Activated CD8-positive, alpha-beta T cell treated with anti-CD3 and anti-CD28 coated beads, Interleukin-2, amount 10 ng/mL, durations not matched to agents 7 days and 5 days (primary cell): Measurements from ENCODE around the gene CRYBB2. TPM values are rescaled to one million over a fixed set of nuclear protein-coding genes. Genes with fewer than 3 reads are reported as not detected.

ENCODE experiments used
- ATAC-seq: fragments of 150-1000 bp; cut with Tn5 transposase; one replicate; pipeline ENCODE4 v1.10.0; 2021; ENCODE audit warnings: moderate library complexity
- CTCF ChIA-PET: fragments of 350-600 bp; sonication (Branson Sonifier 250); formaldehyde crosslinking; loops from one replicate; lab custom pipeline; 2021; ENCODE audit warnings: antibody characterized with exemption; lab: Charles Lee
- POLR2A ChIA-PET: fragments of 350-600 bp; sonication (Branson Sonifier 250); formaldehyde crosslinking; loops from one replicate; lab custom pipeline; 2021; ENCODE audit warnings: antibody characterized with exemption; lab: Charles Lee
- DNase-seq: peaks from one replicate; pipeline ENCODE4 v3.0.0-alpha.2; 2020
- H3K27ac Mint-ChIP-seq: one replicate; pipeline ENCODE4 v1.8.0; 2021; ENCODE audit warnings: mild to moderate bottlenecking, mixed read lengths
- H3K27me3 Mint-ChIP-seq: one replicate; pipeline ENCODE4 v1.8.0; 2021; ENCODE audit warnings: low read depth, mixed read lengths
- H3K36me3 Mint-ChIP-seq: one replicate; pipeline ENCODE4 v1.8.0; 2021; ENCODE audit warnings: low read depth, mixed read lengths
- H3K4me1 Mint-ChIP-seq: one replicate; pipeline ENCODE4 v1.8.0; 2021; ENCODE audit warnings: low read depth, mixed read lengths
- H3K4me3 Mint-ChIP-seq: one replicate; pipeline ENCODE4 v1.8.0; 2021; ENCODE audit warnings: mild to moderate bottlenecking, mixed read lengths
- H3K9me3 Mint-ChIP-seq: one replicate; pipeline ENCODE4 v1.8.0; 2022; ENCODE audit warnings: mixed read lengths; ENCODE audit not compliant: insufficient read depth
- total RNA-seq, 2 experiments: library from RNA; stranded (reverse); gene quantifications; one replicate each; pipeline ENCODE4 v1.2.3, GENCODE V29; 2021

CRYBB2 gene
- total RNA-seq, 2 experiments from 2014 or later: not detected

DNA sequence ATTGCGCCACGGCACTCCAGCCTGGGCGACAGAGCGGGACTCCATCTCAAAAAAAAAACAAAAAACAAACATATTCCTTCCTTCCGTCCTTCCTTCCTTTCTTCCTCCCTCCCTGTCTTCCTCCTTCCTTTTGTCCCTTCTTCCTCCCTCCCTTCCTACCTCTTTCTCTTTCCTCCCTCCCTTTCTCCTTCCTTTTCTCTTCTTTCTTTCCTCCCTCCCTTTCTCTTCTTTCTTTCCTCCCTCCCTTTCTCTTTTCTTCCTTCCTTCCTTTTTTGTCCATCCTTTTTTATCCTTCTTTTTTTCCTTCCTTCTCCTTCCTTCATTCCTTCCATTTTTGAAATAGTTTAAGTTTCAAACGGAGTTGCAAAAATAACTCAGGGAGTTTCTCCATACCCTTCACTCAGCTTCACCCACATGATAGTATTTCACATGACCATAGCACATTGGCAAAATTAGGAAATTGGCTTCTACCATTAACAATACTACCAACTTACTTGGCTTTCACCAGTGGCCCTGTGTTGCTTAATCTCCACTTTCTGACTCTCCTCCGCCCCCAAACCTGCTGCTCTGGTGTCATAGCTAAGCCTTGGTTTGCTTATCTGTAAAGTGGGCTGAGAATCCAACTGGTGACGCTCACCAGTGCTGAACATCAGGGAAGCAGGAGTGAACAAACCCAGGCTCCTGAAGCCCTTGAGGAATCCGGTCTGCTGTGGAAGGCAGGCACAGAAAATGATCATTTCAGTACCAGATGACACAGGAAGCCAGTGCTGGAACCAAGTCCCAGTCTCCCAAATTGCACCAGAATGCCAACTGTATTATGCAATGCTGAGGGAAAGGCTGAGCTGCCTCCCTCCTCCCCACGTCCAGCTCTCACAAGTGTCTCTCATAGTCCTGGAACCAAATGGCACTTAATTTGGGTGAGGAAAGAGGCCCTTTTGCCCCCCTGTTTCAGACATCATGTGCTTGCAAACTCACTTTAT, 37.0 kb upstream of the CRYBB2 start:
- DNase-seq (no peak), ATAC-seq (no peak)
- Mint-ChIP-seq H3K36me3 (peaks cover 18% of the 10 kb centered on the region), H3K4me1 (no peaks in the 10 kb centered on the region), H3K27me3 (no peaks in the 10 kb centered on the region), H3K27ac (no peak overlapping the region), H3K9me3 (peaks cover 8% of the 10 kb centered on the region), H3K4me3 (no peak overlapping the region)
- ChIA-PET CTCF (no interaction called here), POLR2A (no interaction called here)

DNA sequence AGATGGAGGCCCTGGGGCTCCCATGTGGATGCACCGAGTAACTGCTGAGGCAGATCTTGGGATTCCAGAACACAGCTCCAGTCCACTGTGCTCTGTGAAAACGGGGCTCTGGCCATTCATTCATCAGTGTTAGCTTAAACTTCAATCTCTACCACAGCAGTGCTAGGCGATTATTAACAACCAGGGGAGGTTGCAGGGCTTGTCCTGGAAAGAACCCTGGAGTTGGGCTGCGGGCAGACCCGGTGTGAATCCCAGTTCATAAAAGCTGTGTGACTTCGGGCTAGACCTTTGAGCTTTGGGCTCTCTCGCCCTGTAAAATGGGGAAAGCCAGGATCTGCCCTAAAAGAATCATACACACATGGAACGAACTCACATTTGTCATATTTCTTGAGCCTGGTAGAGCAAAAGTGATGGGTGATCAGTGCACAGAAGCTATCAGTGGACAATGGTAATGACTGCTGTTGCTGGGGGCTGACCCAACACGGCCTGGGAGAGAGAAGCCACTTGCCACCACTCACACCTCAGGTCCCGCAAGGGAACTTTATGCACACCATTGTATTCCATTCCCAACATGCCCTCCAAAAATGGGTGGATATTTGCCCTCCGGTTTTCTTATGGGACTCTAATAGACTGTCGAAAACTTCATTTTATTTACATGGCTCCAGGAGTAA, 35.4 kb upstream of the CRYBB2 start:
- H3K36me3 Mint-ChIP-seq: peaks cover 16% of the 10 kb centered on the region
- CTCF ChIA-PET: interaction anchor here (1.1 kb wide), 1 partner anchor 18 kb away, joined by 3 read pairs; no protein-coding TSS in a partner anchor

DNA sequence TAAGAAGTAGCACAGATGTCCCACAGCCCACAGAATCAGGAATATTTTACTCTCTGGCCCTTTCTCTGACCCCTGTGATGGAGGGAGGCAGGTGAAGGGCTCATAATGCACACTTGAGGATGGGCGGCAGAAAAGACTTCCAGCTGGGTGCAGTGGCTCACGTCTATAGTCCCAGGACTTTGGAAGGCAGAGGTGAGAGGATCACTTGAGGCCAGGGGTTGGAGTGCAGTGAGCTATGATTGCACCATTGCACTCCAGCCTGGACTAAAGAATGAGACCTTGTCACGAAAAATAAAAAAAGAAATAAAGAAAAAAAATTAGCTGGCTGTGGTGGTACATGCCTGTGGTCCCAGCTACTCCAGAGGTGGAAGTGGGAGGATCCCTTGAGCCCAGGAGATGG, 33.3 kb upstream of the CRYBB2 start:
- Mint-ChIP-seq H3K27ac (no peak overlapping the region), H3K36me3 (peaks cover 7% of the 10 kb centered on the region), H3K27me3 (no peaks in the 10 kb centered on the region), H3K9me3 (no peaks in the 10 kb centered on the region), H3K4me1 (no peaks in the 10 kb centered on the region), H3K4me3 (no peak overlapping the region)
- DNase-seq: no peak
- POLR2A ChIA-PET: no interaction called here
- CTCF ChIA-PET: interaction anchor here (0.9 kb wide), 1 partner anchor 16 kb away, joined by 4 read pairs; no protein-coding TSS in a partner anchor
- ATAC-seq: no peak

More for the DNA sequence above, 35.4 kb upstream of the CRYBB2 start:
- no peak overlapping the region for H3K4me3 Mint-ChIP-seq
- no peaks in the 10 kb centered on the region for H3K27me3 Mint-ChIP-seq
- H3K4me1 Mint-ChIP-seq: no peaks in the 10 kb centered on the region
- peaks cover 8% of the 10 kb centered on the region for H3K9me3 Mint-ChIP-seq
- peak overlapping the region; percentile 33 for H3K27ac Mint-ChIP-seq
- POLR2A ChIA-PET: no interaction called here
- no peak for ATAC-seq
- DNase-seq: no peak

DNA sequence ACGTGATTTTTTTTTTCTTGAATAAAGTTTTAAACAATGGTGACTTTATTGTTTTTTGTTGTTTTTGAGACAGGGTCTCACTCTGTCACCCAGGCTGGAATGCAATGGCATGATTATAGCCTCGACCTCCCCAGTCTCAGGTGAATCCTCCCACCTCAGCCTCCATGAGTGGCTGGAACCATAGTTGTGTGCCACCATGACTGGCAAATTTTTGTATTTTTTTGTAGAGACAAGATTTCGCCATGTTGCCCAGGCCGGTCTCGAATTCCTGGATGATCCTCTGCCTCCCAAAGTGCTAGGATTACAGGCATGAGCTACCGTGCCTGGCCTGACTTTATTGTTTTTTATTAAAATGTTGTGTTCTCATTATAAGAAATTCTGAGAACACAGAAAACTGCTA, 32.0 kb upstream of the CRYBB2 start:
- Mint-ChIP-seq H3K9me3 (no peaks in the 10 kb centered on the region), H3K27ac (no peak overlapping the region), H3K27me3 (no peaks in the 10 kb centered on the region), H3K4me1 (no peaks in the 10 kb centered on the region), H3K36me3 (no peaks in the 10 kb centered on the region), H3K4me3 (no peak overlapping the region)
- ChIA-PET POLR2A (no interaction called here), CTCF (interaction anchor here (1.4 kb wide), 1 partner anchor 15 kb away, joined by 3 read pairs; no protein-coding TSS in a partner anchor)
- ATAC-seq (no peak), DNase-seq (no peak)

DNA sequence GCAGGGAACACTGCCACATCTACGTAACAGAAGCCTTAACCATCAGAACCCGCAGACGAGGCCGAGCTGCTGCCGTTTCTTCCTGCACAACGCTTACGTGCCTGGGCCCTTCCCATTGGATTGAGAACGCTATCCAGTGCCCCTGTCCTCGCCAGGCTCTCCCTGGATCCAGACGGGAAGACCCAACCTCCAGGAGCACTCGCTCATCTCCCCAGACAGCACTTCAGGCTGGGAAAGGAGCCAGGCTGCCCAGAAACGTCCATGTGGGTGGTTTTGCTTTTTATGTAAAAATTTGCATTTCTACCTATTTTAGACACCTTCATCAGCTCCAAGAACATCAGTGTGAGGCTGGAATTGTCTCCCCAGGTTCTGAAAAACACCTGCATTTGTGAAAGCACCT, 27.0 kb upstream of the CRYBB2 start:
- Mint-ChIP-seq H3K27ac (no peak overlapping the region), H3K4me3 (no peak overlapping the region), H3K9me3 (no peaks in the 10 kb centered on the region), H3K4me1 (no peaks in the 10 kb centered on the region), H3K36me3 (no peaks in the 10 kb centered on the region), H3K27me3 (no peaks in the 10 kb centered on the region)
- ATAC-seq (no peak), DNase-seq (no peak)
- CTCF ChIA-PET: interaction anchor here (1.5 kb wide), 1 partner anchor 10 kb away, joined by 4 read pairs; no protein-coding TSS in a partner anchor
- POLR2A ChIA-PET: no interaction called here

DNA sequence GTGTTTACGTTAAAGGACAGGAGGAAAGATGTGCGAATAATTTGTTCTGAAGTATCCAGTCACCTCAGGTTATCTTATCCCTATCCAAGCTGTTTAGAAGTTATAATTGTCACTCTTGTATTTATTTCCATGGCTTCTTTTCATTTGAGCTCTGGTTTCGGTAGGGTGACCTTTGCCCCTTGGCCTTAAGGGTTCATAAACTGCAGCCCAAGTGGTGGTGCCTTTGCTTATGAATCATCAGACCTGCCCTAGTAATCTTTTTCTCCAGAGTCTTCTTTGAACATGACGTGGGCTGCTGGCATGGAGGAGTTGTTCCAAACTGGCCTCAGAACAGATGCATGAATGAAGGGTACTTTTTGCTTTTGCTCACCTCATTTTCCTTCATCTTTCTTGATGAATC, 26.3 kb upstream of the CRYBB2 start:
- Mint-ChIP-seq H3K36me3 (no peaks in the 10 kb centered on the region), H3K9me3 (no peaks in the 10 kb centered on the region)

DNA sequence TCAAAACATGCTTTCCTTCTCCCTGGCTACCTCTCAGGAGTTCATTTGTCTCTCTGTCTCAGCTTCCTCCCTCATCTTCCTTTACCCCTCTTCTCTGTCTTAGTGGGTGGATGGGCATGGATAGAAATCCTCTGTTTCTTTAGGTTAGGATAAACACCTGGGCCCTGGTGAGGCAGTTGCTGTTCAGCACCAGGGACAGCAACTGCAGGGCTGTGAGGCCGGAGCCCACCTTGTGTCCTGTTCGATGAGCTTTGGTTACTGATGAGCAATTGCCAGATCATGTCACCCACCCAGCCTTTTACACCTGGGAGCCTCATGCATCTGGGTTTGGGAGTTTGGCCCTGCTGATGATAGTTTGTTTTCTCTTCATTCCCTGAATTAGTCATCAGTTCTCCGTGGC, 25.9 kb upstream of the CRYBB2 start:
- H3K27me3 Mint-ChIP-seq: no peaks in the 10 kb centered on the region
- H3K4me3 Mint-ChIP-seq: no peak overlapping the region
- no peaks in the 10 kb centered on the region for H3K36me3 Mint-ChIP-seq
- H3K4me1 Mint-ChIP-seq: no peaks in the 10 kb centered on the region
- H3K9me3 Mint-ChIP-seq: no peaks in the 10 kb centered on the region
- CTCF ChIA-PET: interaction anchor here (1.5 kb wide), 1 partner anchor 9 kb away, joined by 4 read pairs; no protein-coding TSS in a partner anchor
- POLR2A ChIA-PET: no interaction called here
- ATAC-seq (no peak), DNase-seq (no peak)
- no peak overlapping the region for H3K27ac Mint-ChIP-seq

More for the DNA sequence above, 26.3 kb upstream of the CRYBB2 start:
- CTCF ChIA-PET: interaction anchor here (1.5 kb wide), 1 partner anchor 9 kb away, joined by 4 read pairs; no protein-coding TSS in a partner anchor
- H3K27me3 Mint-ChIP-seq: no peaks in the 10 kb centered on the region
- POLR2A ChIA-PET: no interaction called here
- no peak for ATAC-seq
- H3K4me3 Mint-ChIP-seq: no peak overlapping the region
- H3K27ac Mint-ChIP-seq: no peak overlapping the region
- H3K4me1 Mint-ChIP-seq: no peaks in the 10 kb centered on the region
- DNase-seq: no peak

DNA sequence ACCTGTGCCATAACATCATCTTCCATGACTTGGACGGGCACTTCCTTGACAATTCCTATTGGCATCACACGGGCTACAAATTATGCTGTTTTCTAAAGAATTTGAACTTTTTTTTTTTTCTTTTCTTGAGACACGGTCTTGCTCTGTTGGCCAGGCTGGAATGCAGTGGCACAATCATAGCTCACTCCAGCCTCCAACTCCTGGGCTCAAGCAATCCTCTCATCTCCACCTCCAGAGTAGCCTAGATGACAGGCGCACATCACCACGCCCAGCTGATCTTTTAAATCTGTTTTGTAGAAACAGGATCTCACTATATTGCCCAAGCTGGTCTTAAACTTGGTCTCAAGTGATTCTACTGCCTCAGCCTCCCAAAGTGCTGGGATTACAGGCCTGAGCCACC, 23.1 kb upstream of the CRYBB2 start:
- POLR2A ChIA-PET: no interaction called here
- ATAC-seq: no peak
- H3K36me3 Mint-ChIP-seq: no peaks in the 10 kb centered on the region
- CTCF ChIA-PET: no interaction called here
- no peaks in the 10 kb centered on the region for H3K9me3 Mint-ChIP-seq
- H3K27ac Mint-ChIP-seq: no peak overlapping the region
- no peaks in the 10 kb centered on the region for H3K27me3 Mint-ChIP-seq
- peaks cover 10% of the 10 kb centered on the region for H3K4me1 Mint-ChIP-seq
- no peak for DNase-seq
- H3K4me3 Mint-ChIP-seq: no peak overlapping the region

DNA sequence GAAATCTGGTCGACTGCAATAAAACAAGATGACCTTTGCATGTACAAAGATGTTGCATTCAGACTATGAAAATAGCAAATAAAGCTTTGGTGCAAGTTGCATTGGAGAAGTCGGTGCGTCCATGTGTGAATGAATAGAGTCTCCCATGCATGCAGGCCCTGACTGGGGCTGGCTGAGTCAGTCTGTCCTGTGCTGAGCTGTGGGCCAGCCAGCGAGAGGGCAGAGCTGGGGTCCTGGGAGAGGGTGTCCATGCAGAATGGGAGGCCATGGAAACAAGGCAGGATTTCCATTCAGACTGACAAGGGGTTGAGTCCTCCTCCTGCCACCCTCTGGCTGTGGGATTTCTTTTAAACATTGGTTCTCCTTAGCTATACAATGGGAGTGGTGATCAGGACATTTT, 22.1 kb upstream of the CRYBB2 start:
- POLR2A ChIA-PET: no interaction called here
- no peak for ATAC-seq
- CTCF ChIA-PET: no interaction called here
- Mint-ChIP-seq H3K9me3 (no peaks in the 10 kb centered on the region), H3K4me1 (peaks cover 19% of the 10 kb centered on the region), H3K36me3 (no peaks in the 10 kb centered on the region), H3K27me3 (no peaks in the 10 kb centered on the region), H3K27ac (no peak overlapping the region), H3K4me3 (no peak overlapping the region)
- DNase-seq: no peak

DNA sequence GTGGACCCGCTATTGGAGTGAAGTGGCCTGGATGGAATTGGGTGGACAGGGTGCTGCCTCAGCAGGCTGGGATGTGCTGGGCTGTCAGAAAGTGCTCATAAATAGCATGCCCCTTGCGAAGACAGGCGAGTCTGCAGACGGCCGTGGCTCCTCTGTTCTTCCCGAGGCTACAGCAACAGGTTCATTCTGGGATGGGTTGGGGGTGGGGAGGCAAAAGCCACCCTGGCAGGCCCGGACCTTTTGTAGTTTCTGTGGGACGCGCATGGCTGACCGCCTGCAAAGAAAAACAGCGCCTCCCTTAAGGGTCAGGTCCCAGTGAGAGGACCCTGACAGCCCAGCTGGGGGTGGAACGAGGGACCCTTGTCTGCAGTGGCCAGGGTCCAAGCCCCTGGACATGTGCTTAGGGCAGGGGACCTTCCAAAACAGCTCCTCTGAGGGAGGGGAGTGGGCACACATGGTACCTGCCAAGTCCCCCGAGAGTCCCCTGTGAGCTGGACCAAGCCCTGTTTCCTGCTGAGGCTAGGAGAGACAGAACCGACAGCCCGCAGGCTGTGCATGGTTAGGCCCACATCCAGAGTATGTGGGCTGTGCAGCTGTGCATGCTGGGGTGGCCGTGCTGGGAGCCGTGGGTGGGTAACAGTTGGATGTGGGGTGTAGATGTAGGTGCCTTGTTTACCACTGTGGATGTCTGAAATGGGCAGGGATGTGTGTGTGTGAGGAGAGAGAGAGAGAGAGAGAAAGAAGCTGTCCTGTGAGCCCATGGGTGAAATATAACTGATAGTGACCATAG, 19.5 kb upstream of the CRYBB2 start, which contains the start of gene CRYBB3:
TSS of gene CRYBB3 (plus strand) at position 128 of the 790 bp plus-strand sequence. CDS start 1,539 bp downstream, outside the sequence.
- Mint-ChIP-seq H3K36me3 (no peaks in the 10 kb centered on the region), H3K9me3 (no peaks in the 10 kb centered on the region), H3K27ac (peak within 1 kb of the TSS; percentile 54), H3K4me1 (peaks cover 19% of the 10 kb centered on the region), H3K4me3 (no peak within 1 kb of the TSS), H3K27me3 (no peaks in the 10 kb centered on the region)
- no peak for DNase-seq
- ChIA-PET POLR2A (no interaction called here), CTCF (no interaction called here)
- no peak for ATAC-seq

DNA sequence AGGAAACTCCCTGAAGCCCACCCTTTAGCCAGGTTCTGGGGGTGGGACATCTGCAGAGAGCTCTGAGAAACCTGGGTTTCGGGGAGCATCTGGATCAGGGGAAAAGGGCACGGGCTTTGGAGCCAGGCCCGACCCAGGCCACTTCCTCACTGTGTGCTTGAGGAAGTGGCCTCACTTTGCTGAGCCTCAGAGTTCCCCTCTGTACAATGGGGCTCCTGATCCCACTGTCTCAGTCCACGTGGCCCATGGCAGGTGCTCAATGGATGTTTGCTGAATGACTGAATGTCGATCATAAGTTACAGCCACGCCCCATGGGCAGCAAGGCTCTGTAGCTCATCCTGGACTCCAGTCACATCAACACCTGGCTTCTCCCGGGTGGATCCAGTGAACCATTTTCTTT, 18.5 kb upstream of the CRYBB2 start:
- ChIA-PET POLR2A (interaction anchor here (0.9 kb wide), 1 partner anchor 209 kb away, joined by 4 read pairs; no protein-coding TSS in a partner anchor), CTCF (interaction anchor here (0.6 to 3.2 kb wide), 7 partner anchors 20 to 144 kb away, joined by 3 to 16 read pairs (median 3); no protein-coding TSS in a partner anchor)
- Mint-ChIP-seq H3K4me3 (no peak overlapping the region), H3K36me3 (no peaks in the 10 kb centered on the region), H3K27me3 (no peaks in the 10 kb centered on the region), H3K27ac (no peak overlapping the region), H3K9me3 (no peaks in the 10 kb centered on the region), H3K4me1 (peaks cover 19% of the 10 kb centered on the region)
- ATAC-seq (no peak), DNase-seq (no peak)
